SU-DHL-6 (cell line): ENCODE data around the gene ARHGAP26.

Experiments used
- CTCF ChIP-seq: fragments of 200-600 bp; sonication (generic); IDR thresholded peaks from one replicate; pipeline ENCODE4 v1.5.1; 2017; ENCODE audit warnings: antibody characterized with exemption, mild to moderate bottlenecking, low read length, moderate library complexity; ENCODE audit not compliant: insufficient read depth, poor library complexity, severe bottlenecking
- EZH2phosphoT487 ChIP-seq: fragments of 200-600 bp; sonication (generic), shearing (Covaris generic); conservative IDR thresholded peaks from 2 replicates; pipeline ENCODE4 v1.6.1; 2018; ENCODE audit warnings: mild to moderate bottlenecking, antibody characterized with exemption, low read length, moderate library complexity, mixed read lengths

DNA sequence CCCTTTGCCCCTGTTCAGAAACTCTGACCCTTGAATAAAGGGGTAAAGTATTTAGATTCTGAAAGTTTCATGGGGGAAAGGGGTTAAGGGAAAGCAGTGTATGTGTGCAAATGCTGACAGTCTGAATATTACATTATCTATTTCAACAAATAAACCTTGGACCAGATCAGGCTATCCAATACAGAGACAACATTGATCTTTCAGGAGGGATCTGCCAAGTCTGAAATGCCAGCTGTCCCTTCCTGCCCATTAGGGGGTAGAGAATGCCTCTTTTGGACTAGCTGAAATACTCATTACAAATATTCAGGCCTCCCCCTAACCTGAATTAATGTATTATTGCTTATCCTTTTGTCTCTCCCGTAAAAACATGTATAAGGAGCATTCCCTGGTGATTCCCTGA lies 413.8 kb downstream of the ARHGAP26 start:
- TF ChIP-seq CTCF = no peak
- TF ChIP-seq EZH2phosphoT487 = no peak
